SU-DHL-6 (cell line): Measurements from ENCODE around the gene EWSR1.

ENCODE experiments used
- H2AFZ ChIP-seq: fragments of 200-600 bp; sonication (generic); 2 replicates; pipeline ENCODE4 v1.6.1; 2014; ENCODE audit warnings: low read depth, mild to moderate bottlenecking, moderate library complexity, mixed read lengths, antibody characterized with exemption, low read length; ENCODE audit not compliant: severe bottlenecking
- H3F3A ChIP-seq: fragments of 200-600 bp; shearing (Covaris generic); 2 replicates; pipeline ENCODE4 v1.6.0; 2016; ENCODE audit warnings: antibody characterized with exemption, mild to moderate bottlenecking; ENCODE audit not compliant: insufficient read depth
- H3K27ac ChIP-seq: fragments of 200-600 bp; sonication (generic); 2 replicates; pipeline ENCODE4 v1.5.1; 2016; ENCODE audit warnings: low read depth, mild to moderate bottlenecking, low read length, moderate library complexity, mixed read lengths
- H3K27me3 ChIP-seq: fragments of 200-600 bp; sonication (generic), shearing (Covaris generic); 2 replicates; pipeline ENCODE4 v1.6.0; 2014; ENCODE audit warnings: mild to moderate bottlenecking, low read length
- H3K36me3 ChIP-seq: fragments of 200-600 bp; sonication (generic); 2 replicates; pipeline ENCODE4 v1.6.1; 2014; ENCODE audit warnings: mild to moderate bottlenecking, low read length, mixed read lengths
- H3K4me2 ChIP-seq: fragments of 300-600, 200-600 bp; shearing (Covaris generic), sonication (generic); 2 replicates; pipeline ENCODE4 v1.6.0; 2014; ENCODE audit warnings: low read length, low read depth, mild to moderate bottlenecking; ENCODE audit not compliant: poor library complexity, severe bottlenecking
- H3K4me3 ChIP-seq: fragments of 200-600 bp; sonication (generic); 2 replicates; pipeline ENCODE4 v1.5.1; 2014; ENCODE audit warnings: antibody characterized with exemption, low read length, mild to moderate bottlenecking, mixed read lengths; ENCODE audit not compliant: insufficient read depth, poor library complexity, severe bottlenecking
- H3K79me2 ChIP-seq: fragments of 200-600 bp; sonication (generic); 2 replicates; pipeline ENCODE4 v1.6.1; 2014; ENCODE audit warnings: mild to moderate bottlenecking, low read length, moderate library complexity; ENCODE audit not compliant: insufficient read depth
- H3K9ac ChIP-seq: fragments of 200-600 bp; sonication (generic); 2 replicates; pipeline ENCODE4 v1.7.0; 2014; ENCODE audit warnings: mild to moderate bottlenecking, low read length
- H3K9me2 ChIP-seq: fragments of 200-600 bp; sonication (generic); replicated peaks from 2 replicates; pipeline ENCODE4 v1.6.1; 2014; ENCODE audit warnings: low read length; ENCODE audit not compliant: insufficient read depth
- H3K9me3 ChIP-seq: fragments of 200-600 bp; sonication (generic); 2 replicates; pipeline ENCODE4 v1.6.1; 2014; ENCODE audit warnings: low read length, mixed read lengths; ENCODE audit not compliant: insufficient read depth
- H4K20me1 ChIP-seq: fragments of 200-600 bp; sonication (generic); 2 replicates; pipeline ENCODE4 v1.6.1; 2014; ENCODE audit warnings: low read depth, mild to moderate bottlenecking, antibody characterized with exemption, low read length, moderate library complexity, mixed read lengths
- EZH2phosphoT487 ChIP-seq: fragments of 200-600 bp; sonication (generic), shearing (Covaris generic); conservative IDR thresholded peaks from 2 replicates; pipeline ENCODE4 v1.6.1; 2018; ENCODE audit warnings: mild to moderate bottlenecking, antibody characterized with exemption, low read length, moderate library complexity, mixed read lengths
- TF ChIP-seq, protein P1 (sequence below): fragments of 200-600 bp; sonication (generic); IDR thresholded peaks from one replicate; pipeline ENCODE4 v1.5.1; 2017; ENCODE audit warnings: antibody characterized with exemption, mild to moderate bottlenecking, low read length, moderate library complexity; ENCODE audit not compliant: insufficient read depth, poor library complexity, severe bottlenecking

The EWSR1 gene

DNA sequence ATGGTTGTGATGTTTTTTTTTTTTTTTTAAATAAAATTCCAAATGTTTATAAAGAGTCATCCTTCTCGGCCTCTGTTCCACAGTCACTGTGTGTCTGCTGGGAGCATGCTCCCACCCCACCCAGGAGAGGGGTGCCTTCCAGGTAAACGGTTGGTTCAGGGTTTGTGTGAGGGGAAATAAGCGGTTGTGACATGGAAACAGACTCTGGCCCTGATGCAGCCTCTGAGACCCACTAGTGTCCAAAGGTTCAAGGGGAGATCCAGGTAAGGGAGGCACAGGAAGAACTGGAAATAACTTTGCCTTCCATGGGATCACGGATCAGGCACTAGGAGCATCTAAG, 32.4 kb downstream of the EWSR1 start:
- TF ChIP-seq, protein P1, sequence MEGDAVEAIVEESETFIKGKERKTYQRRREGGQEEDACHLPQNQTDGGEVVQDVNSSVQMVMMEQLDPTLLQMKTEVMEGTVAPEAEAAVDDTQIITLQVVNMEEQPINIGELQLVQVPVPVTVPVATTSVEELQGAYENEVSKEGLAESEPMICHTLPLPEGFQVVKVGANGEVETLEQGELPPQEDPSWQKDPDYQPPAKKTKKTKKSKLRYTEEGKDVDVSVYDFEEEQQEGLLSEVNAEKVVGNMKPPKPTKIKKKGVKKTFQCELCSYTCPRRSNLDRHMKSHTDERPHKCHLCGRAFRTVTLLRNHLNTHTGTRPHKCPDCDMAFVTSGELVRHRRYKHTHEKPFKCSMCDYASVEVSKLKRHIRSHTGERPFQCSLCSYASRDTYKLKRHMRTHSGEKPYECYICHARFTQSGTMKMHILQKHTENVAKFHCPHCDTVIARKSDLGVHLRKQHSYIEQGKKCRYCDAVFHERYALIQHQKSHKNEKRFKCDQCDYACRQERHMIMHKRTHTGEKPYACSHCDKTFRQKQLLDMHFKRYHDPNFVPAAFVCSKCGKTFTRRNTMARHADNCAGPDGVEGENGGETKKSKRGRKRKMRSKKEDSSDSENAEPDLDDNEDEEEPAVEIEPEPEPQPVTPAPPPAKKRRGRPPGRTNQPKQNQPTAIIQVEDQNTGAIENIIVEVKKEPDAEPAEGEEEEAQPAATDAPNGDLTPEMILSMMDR = no peak
- TF ChIP-seq EZH2phosphoT487 = no peak

DNA sequence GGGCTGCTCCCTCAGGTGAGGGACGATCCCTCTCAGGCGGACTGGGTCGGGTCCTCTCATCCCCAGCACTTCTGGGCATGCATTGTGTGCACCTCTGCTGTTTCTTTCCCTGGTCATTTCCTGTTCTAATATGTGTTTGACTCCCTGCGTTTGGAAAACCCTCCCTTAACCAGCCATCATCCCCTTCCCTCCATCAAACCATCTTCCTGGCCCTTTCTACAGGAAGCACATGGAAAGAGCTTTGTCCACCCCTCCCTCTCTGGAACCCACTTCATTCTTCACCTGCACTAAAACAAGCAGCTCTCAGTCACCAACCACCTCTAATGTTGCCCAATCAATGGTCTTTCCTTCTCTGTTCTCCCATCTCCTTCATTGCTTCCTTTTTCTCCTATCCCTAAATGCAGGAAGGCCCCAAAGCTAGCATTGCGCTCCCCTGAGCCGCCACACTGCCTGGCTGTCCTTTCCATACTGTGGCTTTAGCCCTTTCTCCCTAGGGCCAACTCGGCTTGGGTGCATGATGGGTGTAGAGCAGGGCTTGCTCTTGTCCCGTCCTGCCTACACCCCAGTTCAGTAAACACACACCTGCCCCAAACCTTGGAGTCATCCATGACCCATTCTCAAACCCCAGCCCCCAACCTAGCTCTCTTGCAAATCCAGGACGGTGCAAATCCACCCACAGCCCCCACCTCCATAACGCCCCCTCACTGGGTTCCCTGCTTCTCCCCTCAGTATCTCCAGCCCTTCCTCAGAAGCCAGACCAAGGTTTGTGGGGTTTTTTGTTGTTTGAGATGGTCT, 32.9 kb downstream of the EWSR1 start:
- H3K4me3 ChIP-seq = no peak overlapping the region
- H3K36me3 ChIP-seq = peaks cover 17% of the 10 kb centered on the region
- H2AFZ ChIP-seq = no peak overlapping the region
- no peaks in the 10 kb centered on the region for H3K9me3 ChIP-seq
- no peak overlapping the region for H3K27ac ChIP-seq
- H3F3A ChIP-seq = peaks cover 29% of the 10 kb centered on the region
- no peaks in the 10 kb centered on the region; the same call in 1 of the 2 replicates for H4K20me1 ChIP-seq
- no peak for TF ChIP-seq EZH2phosphoT487
- TF ChIP-seq, protein P1 = no peak
- no peak overlapping the region for H3K9ac ChIP-seq
- no peak overlapping the region for H3K4me2 ChIP-seq
- H3K9me2 ChIP-seq = no peaks in the 10 kb centered on the region
- H3K79me2 ChIP-seq = no peaks in the 10 kb centered on the region
- H3K27me3 ChIP-seq = no peaks in the 10 kb centered on the region

More for the DNA sequence above, 32.4 kb downstream of the EWSR1 start:
- no peaks in the 10 kb centered on the region for H3K9me2 ChIP-seq
- no peak overlapping the region for H3K4me2 ChIP-seq
- no peaks in the 10 kb centered on the region for H3K79me2 ChIP-seq
- no peak overlapping the region for H3K27ac ChIP-seq
- H2AFZ ChIP-seq = no peak overlapping the region
- no peaks in the 10 kb centered on the region for H3K27me3 ChIP-seq
- H3K36me3 ChIP-seq = peaks cover 23% of the 10 kb centered on the region
- peaks cover 34% of the 10 kb centered on the region for H3F3A ChIP-seq
- no peaks in the 10 kb centered on the region; the same call in 1 of the 2 replicates for H4K20me1 ChIP-seq
- no peaks in the 10 kb centered on the region for H3K9me3 ChIP-seq
- no peak overlapping the region for H3K4me3 ChIP-seq
- H3K9ac ChIP-seq = no peak overlapping the region

DNA sequence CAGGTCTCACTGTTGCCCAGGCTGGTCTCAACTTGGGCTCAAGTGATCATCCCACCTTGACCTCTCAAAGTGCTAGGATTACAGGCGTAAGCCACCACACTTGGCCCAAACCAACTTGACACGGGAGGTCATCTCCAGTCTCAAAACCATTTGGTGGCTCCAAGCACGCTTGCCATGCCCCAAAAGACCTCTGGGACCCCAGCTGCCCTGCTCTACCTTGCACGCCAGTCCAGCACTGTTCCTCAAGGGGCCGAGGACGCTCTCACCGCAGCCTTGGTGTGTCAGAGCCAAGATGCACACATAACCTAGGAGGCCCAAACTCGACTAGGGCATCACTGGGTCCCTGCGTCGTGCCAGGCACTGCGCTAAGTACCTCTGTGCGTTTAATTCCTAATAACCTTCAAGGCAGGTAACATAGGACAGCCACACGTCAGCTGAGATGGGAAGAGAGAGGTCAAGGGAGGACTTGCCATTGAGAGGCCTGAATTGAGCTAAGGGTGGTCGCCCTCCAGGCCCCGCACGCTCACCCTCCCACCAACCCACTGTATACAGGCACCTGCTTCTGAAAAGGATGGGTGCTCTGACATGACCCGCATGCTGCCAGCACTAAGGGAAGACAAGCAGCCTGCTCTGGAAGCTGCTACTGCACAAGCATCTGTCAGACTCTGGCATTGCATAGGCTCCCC, 33.8 kb downstream of the EWSR1 start:
- Histone ChIP-seq H2AFZ (no peak overlapping the region), H3K9ac (no peak overlapping the region), H3F3A (peaks cover 25% of the 10 kb centered on the region), H3K36me3 (peaks cover 10% of the 10 kb centered on the region; the same call in 1 of the 2 replicates), H3K4me2 (no peak overlapping the region), H3K27me3 (no peaks in the 10 kb centered on the region), H3K4me3 (no peak overlapping the region), H3K9me2 (no peaks in the 10 kb centered on the region), H3K79me2 (no peaks in the 10 kb centered on the region), H3K9me3 (no peaks in the 10 kb centered on the region), H4K20me1 (no peaks in the 10 kb centered on the region; the same call in 1 of the 2 replicates), H3K27ac (no peak overlapping the region)
- TF ChIP-seq EZH2phosphoT487 = no peak
- TF ChIP-seq, protein P1 = no peak
